K562 (cell line): ENCODE measurements around the gene FANCG. TPM values are rescaled to one million over a fixed set of nuclear protein-coding genes. Genes with fewer than 3 reads are reported as not detected.

Source experiments
- ARID1B ChIP-seq: fragments of 450-650 bp; IDR thresholded peaks from 2 replicates; pipeline ENCODE4 v1.6.1; 2016; ENCODE audit warnings: antibody characterized with exemption, mild to moderate bottlenecking, inconsistent platforms
- CC2D1A ChIP-seq: fragments of 450-650 bp; IDR thresholded peaks from 2 replicates; pipeline ENCODE4 v1.6.1; 2017; ENCODE audit warnings: mild to moderate bottlenecking
- GATAD2B ChIP-seq: fragments of 450-650 bp; IDR thresholded peaks from 2 replicates; pipeline ENCODE4 v1.6.1; 2017; ENCODE audit warnings: mild to moderate bottlenecking, borderline replicate concordance
- MAZ ChIP-seq, 2 experiments: fragments of 450-650 bp in 1 of 2; sonication (generic) in 1 of 2; formaldehyde crosslinking; IDR thresholded peaks in 1 of 2; conservative IDR thresholded peaks in 1 of 2; 2 replicates each; pipeline versions ENCODE4 v1.4.0 to v1.5.0; 2020; ENCODE audit warnings: mild to moderate bottlenecking in 1 of 2, missing genetic modification reagents in 1 of 2
- NONO ChIP-seq, 2 experiments: fragments of 200-400 bp in 1 of 2; fragments of 450-650 bp in 1 of 2; formaldehyde crosslinking in 1 of 2; IDR thresholded peaks; 2 replicates each; pipeline ENCODE4 v1.6.1; 2017; ENCODE audit warnings: low read depth in 2 of 2, mild to moderate bottlenecking in 2 of 2, moderate library complexity in 2 of 2, low read length in 1 of 2
- NRF1 ChIP-seq, 2 experiments: fragments of 450-650 bp; IDR thresholded peaks in 1 of 2; conservative IDR thresholded peaks in 1 of 2; 2 replicates each; pipeline ENCODE4 v1.6.1; 2014; ENCODE audit warnings: mild to moderate bottlenecking in 2 of 2
- PBX2 ChIP-seq, 2 experiments: IDR thresholded peaks in 1 of 2; conservative IDR thresholded peaks in 1 of 2; 2 replicates each; pipeline ENCODE4 v1.6.1; 2016; ENCODE audit warnings: low read depth in 2 of 2, mild to moderate bottlenecking in 1 of 2, missing compliant biosample characterization in 1 of 2, missing genetic modification characterization in 1 of 2, moderate library complexity in 1 of 2
- PKNOX1 ChIP-seq: fragments of 450-650 bp; IDR thresholded peaks from 2 replicates; pipeline ENCODE4 v1.6.1; 2016
- POLR2G ChIP-seq: fragments of 200-400 bp; formaldehyde crosslinking; IDR thresholded peaks from 2 replicates; pipeline ENCODE4 v1.6.1; 2017; ENCODE audit warnings: low read depth, mild to moderate bottlenecking, antibody characterized with exemption, low read length, moderate library complexity
- RBFOX2 ChIP-seq: fragments of 200-400 bp; formaldehyde crosslinking; IDR thresholded peaks from 2 replicates; pipeline ENCODE4 v1.6.1; 2017; ENCODE audit warnings: low read depth, mild to moderate bottlenecking, low read length, moderate library complexity
- REST ChIP-seq, 2 experiments: fragments of 450-650 bp; formaldehyde crosslinking in 1 of 2; IDR thresholded peaks; 2 replicates each; pipeline versions ENCODE4 v1.4.0 to v1.6.1; 2014 to 2020; ENCODE audit warnings: mild to moderate bottlenecking in 2 of 2, borderline replicate concordance in 1 of 2, low read depth in 1 of 2
- TAF1 ChIP-seq: IDR thresholded peaks from 2 replicates; pipeline ENCODE4 v1.6.1; 2011; ENCODE audit warnings: mild to moderate bottlenecking, low read length, moderate library complexity; ENCODE audit not compliant: insufficient read depth, control insufficient read depth, severe bottlenecking; ENCODE audit errors: extremely low read depth
- TBP ChIP-seq: optimal IDR thresholded peaks from 2 replicates; pipeline ENCODE3; 2011; ENCODE audit warnings: low read depth, low read length, improper control_type of control experiment
- polyA plus RNA-seq, 8 experiments: library from polyadenylated mRNA; depleted of rRNA in 4 of 8; stranded (reverse) in 5 of 8; unstranded in 3 of 8; fragments of >200 nt; fragmentation: Nextera tagmentation in 2 of 8; fragmentation: Illumina TruSeq in 1 of 8; extraction: Ambion mirVana in 2 of 8; extraction: Trizol in 1 of 8; gene quantifications; 2 replicates each; pipeline versions ENCODE4 v1.2.1 to v1.2.3, GENCODE V29; 2011 to 2014; ENCODE audit warnings: inconsistent platforms in 1 of 8, missing spikeins in 1 of 8
- total RNA-seq, 7 experiments: library from RNA; depleted of rRNA in 6 of 7; stranded (reverse); fragments of >200 nt in 6 of 7; fragmentation: Illumina TruSeq in 2 of 7; extraction: Trizol in 2 of 7; gene quantifications; 2 replicates each; pipeline versions ENCODE4 v1.2.1 to v1.2.3, GENCODE V29; 2011 to 2021; ENCODE audit warnings: low replicate concordance in 1 of 7

FANCG gene
- total and polyA plus RNA-seq, 9 of the 15 experiments (the other 6 are each of a cell fraction or from before 2014, with no cell fraction given) = 7.5 to 43.9 (median 31.0) TPM

- TF ChIP-seq PBX2 (CRISPR knock-in tag; IDR thresholded peaks at IDR 0.05; ENCODE audit: low read depth) = no peak
- TF ChIP-seq PBX2 (tag; conservative IDR thresholded peaks at IDR 0.05; ENCODE audit: low read depth) = no peak
- TF ChIP-seq CC2D1A = peak; percentile 22; the same call in 1 of the 2 replicates
- no peak; the same call in 1 of the 2 replicates for TF ChIP-seq GATAD2B
- peak; percentile 72 to 81 for TF ChIP-seq MAZ (CRISPR knock-in tag; conservative IDR thresholded peaks at IDR 0.05 in 1 of 2, IDR thresholded peaks at IDR 0.05 in 1 of 2)
- TF ChIP-seq REST (IDR thresholded peaks at IDR 0.05; ENCODE audit: borderline replicate concordance) = peak; percentile 58
- TF ChIP-seq REST (CRISPR knock-in tag; IDR thresholded peaks at IDR 0.05; ENCODE audit: low read depth) = peak; percentile 55; the same call in 1 of the 2 replicates
- TF ChIP-seq PKNOX1 = peak; percentile 35; the same call in 1 of the 2 replicates
- TF ChIP-seq NRF1 (conservative IDR thresholded peaks at IDR 0.05 in 1 of 2, IDR thresholded peaks at IDR 0.05 in 1 of 2) = peak; percentile 76 to 82
- TF ChIP-seq TBP = peak; percentile 55
- TF ChIP-seq NONO (IDR thresholded peaks at IDR 0.05; ENCODE audit: low read depth in 2 of 2, low read length in 1 of 2) = 0 out of 4 replicates have a peak, but pooled peaks of 1 of the 2 experiments have one; percentile 35
- peak; percentile 91 for TF ChIP-seq POLR2G
- peak; percentile 61 for TF ChIP-seq TAF1
- TF ChIP-seq RBFOX2 = peak; percentile 90
- TF ChIP-seq ARID1B = peak; percentile 43
Observed at GRCh38 chr9:35096035-35096849, 16.5 kb upstream of the FANCG start, which contains the start of gene PIGO (continued).
